HG03460 (cell line): ENCODE results near the gene CAMK2G.
A peak's percentile ranks its signal among the peaks of the same experiment; 100 is the strongest.

Experiments used
- ATAC-seq: cut with Tn5 transposase; IDR thresholded peaks from one replicate; pipeline ENCODE4 v1.9.1; 2021; ENCODE audit not compliant: unreplicated experiment

Gene CAMK2G

DNA sequence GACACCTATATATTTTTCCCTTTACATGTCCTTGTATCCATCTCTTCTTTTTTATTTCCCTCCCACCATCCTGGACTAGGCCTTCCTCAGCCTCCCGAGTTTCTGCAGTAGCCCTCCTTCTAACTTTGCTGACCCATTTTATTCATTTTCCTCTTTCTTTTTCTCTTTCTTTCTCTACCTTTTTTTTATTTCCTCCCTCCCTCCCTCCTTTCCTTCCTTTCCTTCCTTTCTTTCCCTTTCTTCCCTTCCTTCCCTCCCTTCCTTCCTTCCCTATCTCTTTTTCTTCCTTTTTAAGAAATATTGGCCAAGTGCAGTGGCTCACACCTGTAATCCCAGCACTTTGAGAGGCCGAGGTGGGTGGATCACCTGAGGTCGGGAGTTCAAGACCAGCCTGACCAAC is 9.7 kb upstream of the CAMK2G start:
- no peak for ATAC-seq

DNA sequence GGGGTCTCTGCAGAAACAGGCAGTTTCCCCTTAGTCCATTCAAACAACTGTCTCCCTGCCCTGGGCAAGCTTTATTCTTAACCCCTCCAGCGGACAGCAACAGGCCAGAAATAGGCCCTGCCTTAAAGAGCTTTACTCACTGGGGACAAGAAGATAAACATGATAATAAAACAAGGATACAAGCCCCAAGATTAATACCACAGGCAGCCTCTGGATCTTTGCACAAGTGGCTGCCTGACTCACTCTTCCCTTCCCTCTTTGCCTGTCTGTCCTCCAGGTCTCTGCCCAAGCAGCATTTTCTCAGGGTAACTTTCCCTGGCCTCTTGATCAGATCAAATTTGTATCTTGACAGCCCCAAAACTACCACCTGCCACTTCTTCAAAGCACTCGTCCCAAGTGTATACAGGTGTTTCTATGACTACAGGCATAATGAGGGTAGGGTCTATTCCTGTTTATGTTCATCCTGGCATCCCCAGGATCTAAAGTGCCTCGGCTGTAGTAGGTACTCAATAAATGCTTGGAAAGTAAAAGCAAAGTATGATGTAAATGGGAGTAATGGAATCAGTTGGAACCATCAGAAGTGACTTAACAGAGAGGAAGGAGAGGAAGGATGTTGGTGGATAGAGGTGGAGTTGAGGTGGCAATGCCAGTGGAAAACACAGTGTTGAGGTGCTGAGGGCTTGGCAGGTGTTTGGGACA is 7.0 kb upstream of the CAMK2G start:
- ATAC-seq: no peak

DNA sequence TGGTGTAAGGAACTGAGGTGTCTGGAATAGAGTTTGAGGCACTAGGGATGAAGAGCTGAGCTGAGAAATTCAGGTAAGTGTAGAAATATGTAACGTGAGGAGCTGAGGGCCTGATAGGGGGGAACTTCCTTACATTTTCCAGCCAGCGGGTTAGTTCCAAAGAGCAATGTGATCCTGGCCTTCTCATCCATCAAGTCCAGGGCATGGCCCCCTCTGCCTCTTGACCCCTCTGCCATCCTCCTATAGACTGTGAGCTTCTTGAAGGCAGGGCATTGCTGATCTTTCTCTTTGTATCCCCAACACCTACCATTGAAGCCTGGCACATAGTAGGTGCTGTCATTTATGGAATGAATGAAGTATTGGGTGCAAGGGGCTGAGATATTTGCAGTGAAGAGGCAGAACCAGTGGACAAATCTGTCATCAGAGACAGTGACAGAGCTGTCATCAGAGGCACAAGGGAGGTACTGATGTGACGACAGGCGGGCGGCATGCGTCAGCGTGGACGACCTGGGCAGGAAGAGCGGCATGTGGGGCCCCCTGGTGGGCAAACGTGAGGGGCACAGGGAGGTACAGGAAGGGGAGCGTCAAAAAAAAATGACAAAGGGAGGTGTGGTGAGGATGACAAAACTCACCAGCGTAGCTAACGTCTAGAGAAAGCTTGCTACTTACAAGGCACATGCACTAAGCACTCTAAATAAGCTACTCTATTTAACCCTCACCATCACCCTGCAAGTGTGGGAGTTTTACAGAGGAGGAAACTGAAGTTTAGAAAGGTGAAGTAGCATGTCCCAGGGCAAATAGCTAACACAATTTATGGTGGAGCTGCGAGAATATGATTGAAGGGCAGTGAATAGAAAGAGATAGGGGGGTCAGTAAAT is 5.2 kb upstream of the CAMK2G start:
- peak; percentile 78 for ATAC-seq

DNA sequence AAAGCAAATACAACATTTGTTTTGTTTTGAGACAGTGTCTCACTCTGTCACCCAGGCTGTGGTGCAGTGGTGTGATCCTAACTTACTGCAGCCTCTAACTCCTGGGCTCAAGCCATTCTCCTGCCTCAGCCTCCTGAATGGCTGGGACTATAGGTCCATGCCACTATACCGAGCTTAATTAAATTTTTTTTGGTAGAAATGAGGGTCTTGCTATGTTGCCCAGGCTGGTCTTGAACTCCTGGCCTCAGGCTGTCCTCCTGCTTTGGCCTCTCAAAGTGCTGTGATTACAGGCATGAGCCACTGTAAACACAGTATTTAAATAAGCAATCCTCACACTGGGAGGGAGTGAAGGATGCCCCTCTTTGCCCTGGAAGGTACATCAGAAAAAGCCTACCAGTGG is 4.0 kb upstream of the CAMK2G start:
- no peak for ATAC-seq

DNA sequence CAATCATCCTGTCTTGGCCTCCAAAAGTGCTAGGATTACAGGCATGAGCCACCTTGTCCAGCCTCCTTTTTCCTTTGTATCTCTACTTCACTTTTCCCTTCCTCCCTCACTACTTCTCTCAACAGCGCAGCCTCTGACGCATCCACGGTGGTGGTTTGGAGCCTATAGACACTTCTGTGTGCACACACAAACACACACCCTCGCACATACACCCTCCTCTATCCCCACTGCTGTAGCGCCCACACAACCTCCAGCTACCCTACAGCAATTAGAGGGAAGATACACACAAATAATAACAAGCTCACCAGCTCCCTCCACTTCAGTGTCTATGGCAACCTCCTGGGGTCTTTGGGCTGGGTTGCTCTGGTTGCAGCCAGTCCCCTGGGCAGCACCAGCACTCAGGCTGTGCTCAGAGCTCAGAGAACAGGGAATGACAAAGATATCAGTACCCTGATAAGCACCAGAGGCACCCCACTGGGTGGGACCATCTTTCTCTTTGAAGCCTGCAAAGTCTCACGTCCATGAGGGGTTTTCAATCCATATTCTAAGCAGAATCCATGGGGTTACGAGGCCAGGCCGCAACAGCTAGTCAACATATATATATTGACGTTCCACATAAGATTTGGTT is 3.3 kb upstream of the CAMK2G start:
- no peak for ATAC-seq

DNA sequence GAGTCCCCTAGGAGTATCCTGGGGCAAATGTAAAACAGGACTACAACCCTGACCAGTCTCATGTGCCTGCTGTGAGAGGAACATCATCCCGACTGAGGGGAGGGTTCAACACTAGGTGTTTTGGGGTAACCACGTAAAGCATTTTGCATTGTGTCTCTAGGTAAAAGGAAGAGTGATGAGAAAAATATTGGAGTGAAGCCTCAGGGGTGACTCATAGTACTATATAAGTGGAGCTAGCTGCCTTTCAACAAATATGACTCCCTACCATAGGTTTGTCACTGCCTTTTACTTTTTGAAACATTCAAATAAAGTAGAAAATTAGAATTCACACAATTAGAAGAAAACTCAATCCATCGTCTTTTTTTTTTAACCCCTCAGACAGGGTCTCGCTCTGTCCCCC is 2.6 kb upstream of the CAMK2G start:
- no peak for ATAC-seq

DNA sequence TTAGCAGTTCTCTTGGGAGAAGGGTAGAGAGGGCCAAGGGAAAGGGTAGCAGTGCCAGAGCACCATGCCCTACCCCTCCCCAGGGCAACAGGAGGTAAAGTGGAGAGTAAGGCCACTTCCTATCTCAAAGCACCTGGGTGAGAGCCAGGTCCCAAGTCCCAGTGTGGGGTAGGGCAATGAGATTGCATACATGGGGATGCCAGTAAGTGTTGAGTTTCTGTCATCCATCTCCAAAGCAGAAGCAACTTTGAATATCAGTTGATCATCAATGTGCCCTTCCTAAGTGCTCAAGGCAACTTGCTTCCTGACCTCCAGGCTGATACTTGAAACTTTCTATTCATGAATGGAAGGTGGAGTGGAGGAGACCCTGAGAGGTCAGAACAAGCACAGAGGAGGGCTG is 2.2 kb upstream of the CAMK2G start:
- no peak for ATAC-seq

DNA sequence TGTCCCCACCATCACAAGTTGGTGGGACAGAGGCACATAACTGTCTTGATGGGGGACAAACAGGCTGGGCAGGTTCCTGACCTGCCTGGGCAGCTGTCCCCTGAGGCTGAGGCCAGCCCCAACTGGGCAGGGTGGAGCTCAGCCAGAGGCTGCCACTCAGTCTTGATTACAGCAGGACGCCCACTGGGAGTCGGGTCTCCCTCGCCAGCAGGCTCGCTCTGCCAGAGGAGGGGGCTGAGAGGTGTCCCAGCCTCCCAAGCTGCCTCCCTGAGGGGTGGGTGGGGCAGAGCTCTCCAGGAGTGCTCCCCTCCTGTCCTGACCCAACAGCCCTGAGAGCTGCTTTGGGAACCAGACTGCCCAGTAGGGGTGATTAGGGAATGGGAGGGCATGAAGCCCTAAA is 1.8 kb upstream of the CAMK2G start:
- ATAC-seq: no peak

DNA sequence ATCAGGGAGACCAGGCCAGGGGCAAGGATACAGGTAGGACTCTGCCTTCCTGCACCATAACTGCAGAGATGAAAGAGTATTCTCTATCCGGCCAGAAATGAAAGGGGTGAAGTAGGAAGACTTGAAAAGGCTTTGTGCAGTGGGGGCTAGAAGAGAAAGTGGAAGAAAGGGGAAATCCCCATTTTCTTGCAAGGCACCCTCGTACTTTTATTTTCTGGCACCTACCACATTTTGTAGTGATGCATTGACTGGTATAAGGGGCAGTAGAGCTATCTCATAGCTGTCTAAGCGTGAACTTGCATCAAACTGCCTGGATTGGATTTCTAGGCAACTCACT is 752 bp upstream of the CAMK2G start:
- ATAC-seq: peak; percentile 18

DNA sequence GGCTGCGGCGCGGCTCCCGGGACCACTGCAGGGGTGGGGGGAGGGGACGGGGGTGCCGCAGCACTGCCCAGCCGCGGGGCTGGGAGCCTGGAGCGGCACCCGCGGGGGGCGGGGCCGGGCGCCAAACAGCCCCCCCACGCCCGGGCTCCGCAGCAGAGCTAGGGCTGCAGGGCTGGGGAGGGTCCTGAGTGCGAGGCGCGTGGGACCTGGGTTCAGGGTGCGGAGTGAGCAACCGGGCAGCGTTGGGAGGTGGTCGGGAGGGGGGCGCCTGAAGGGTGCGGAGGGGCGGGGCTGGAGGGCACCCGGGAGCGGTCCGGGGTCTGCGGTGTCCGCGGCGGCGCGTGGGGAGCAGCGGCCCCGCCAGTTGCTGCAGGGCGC is 528 bp downstream of the CAMK2G start:
- no peak for ATAC-seq

DNA sequence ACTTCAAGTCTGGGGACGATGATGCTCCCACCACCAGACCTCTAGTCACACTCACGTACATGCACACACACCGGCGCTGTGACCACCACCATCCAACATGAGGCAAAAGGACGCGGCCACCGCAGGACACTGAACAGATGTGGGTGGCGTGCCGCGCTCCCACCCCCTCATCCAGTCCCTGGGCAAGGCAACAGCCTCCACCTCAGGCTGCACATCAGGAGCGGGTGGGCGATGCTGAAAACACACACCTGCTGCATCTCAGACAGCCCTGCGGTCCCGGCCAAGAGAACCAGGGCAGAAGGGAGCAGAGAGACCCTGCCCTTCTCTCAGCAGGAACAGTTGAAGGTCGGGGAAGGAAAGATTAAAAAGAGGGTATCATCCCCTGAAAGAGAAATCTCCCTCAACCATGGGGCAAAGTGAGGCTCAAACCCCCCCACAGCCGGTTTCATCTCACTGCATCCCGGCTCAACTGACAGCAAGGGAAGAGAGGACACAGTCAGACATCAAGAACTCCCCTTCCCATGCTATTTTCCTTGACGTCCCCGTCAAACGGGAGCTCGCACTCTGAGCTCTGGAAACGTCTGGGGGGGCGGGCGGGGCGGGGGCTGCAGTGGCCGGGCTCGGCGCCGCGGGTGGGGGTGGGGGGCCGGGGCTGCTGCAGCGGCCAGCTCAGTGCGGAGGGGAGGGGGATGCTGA is 1.1 kb downstream of the CAMK2G start:
- ATAC-seq: no peak

DNA sequence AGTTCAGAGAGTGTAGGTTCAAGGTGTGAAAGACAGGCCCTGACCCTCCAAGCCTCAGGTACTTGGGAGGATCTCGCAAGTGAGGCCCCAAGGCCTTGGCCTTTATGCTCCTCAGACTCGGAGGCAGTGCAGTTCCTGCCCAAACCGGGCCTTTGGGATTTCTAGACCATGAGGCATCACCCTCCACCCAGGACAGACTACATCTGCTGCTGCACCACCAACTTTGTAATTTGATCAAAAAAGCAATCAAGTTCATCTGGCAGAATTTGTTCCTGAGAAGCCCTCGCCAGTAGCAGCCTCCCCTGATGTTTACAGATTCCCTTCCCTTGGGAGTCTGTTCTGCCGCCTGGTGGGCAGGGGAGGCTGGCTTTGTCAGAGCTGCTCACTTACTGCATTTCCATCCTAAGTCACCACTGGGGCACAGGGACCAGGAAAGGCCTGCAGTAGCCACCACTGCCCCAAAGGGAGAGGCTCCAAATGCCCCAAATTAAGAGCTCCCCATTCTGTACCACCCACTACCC is 2.1 kb downstream of the CAMK2G start:
- ATAC-seq: no peak

DNA sequence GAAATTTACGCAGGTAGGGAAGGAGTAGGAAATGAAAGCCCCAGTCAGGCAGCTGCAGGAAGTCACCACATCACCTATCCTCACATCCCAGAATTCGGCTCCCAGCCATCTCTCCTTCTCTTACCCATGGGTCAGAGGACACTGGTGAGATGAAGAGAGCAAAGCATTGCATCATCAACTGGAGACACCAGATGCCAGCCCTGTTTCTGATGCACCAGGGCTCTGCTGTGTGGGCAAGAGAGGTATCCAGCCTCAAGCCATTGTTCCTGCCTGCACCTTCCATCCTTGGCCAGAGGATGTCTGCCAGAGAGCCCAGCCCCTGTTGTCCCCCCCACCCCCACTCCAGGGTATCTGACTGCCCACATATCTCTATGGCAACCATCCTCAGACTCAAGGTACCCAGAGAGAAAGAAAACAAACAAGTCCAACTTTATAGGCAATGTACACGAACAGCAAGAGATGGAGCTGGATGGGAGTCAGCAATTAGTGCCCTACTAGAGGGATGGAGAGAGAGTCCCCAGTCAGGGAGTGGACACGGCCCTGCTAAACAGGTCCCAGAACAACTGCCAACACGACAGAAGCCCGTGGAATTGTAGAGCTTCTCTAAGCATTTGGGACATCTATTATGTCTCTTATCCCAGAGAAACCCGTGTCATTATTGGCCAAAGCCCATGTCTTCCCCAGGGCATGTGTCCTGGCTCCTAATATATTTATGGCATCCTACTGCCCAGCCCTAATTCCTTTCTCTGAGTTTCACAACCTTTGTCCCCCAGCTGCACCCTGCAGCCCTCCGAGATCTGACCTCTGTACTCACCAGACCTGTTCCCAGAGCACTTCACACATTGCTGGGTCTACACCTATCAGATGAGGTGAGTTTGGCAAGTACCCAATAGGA is 2.8 kb downstream of the CAMK2G start:
- no peak for ATAC-seq

DNA sequence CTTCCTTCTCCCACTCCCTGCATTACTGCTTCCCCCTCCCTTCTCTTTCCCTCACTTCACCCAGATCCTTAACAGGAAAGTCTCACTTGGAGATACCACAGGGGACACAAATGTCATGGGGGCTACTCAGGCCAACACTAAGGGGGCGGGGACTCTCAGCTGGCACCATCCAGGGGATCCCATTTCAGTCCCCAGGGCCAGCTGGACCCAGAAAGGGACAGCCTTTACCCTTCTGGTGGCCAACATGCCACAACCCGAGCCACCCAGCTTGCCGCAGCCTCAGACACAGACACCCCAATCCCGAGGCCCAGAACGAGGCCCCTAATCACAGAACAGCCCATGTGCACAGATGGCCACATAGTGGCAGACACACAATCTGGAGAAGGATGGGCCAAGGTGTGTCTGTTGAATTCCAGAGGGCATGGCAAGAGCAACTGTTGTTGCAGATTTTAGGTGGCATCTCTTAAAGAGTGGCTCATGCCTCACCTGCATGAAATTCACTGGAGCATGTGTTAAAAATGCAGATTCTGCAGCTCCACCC is 5.6 kb downstream of the CAMK2G start:
- no peak for ATAC-seq

DNA sequence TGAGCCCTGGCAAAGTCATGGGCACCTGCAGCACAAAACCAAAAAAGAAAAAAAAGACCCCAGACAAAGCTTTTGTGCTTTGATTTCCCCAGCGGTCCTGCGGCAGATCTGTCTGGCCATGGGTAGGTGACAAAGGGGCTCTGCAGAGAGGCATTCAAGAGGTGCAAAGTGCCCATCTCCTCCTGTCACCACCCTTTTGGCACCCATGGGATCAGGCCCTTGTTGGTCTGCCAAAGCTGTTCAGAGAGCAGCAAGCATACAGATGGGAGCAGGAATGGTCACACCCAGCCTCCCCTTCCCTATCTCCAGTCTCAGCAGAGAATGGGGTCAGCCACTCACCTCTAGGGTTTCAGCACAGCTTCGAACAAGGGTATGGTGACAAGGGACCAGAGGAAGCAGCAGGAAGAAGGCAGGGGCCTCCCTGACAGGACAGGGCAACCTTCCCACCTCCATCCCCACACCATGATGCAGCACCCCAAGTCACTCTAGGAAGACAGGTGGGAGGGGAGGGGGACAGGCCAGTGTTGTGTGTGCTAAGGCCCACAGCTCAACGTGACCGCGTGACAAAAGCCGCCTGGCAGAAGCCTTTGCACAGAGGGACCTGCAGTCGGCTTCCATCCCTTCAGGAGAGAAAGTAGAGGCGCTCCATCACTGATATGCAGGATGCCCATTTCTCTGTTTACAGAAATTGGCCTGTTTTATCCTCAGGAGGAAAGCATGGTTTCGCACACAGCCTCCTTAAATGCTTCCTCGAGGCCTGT is 6.3 kb downstream of the CAMK2G start:
- no peak for ATAC-seq

DNA sequence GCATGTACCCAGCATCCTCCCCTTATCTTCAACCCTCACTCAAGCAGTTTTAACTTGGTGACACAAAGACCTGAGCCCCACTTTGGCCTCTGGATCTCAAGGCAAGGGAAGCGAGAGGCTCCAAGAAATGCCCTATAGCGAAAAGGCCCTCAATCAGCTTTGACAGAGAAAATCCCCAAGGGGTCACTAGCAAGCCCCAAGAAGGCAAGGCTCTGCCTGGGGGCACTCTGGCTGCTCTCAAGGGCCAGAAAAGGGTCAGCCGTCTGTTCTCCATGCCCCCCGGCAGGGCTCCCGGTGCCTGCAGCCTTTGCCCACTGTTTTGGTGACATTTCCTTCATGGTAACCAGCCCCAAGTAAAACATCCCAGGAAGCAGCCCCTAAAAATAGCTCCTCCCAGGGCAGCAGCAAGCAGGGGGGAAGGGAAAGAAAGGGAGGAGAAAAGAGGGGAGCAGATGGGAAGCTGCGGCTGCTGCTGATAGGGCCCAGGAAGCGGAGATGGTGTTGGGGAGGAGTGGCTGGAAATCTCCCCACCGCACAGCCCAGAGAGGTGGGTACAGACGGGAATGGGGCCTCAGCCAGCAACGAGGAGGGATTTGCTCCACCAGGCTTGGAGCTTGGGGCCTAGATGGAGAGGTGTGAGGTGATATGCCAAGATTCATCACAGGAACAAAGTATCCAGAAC is 7.1 kb downstream of the CAMK2G start:
- ATAC-seq: no peak

DNA sequence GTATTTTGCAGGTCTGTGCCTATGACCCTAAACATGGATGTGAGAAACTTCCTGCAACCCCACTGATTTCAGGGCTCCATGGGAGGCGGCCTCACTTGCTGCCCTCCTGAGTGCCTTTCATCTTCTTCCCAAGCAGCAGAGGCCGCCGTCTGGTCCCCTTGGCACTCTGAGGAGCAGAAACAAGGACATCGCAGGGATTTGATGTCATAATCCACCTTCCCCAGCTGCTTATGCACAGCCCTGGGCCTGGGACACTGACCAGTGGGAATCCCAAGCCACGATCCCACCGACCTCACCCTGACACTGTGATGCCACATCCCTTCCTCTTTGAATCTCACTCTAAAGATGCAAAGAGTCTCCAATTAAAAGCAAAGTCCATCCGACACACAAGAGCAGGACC is 7.7 kb downstream of the CAMK2G start:
- no peak for ATAC-seq

DNA sequence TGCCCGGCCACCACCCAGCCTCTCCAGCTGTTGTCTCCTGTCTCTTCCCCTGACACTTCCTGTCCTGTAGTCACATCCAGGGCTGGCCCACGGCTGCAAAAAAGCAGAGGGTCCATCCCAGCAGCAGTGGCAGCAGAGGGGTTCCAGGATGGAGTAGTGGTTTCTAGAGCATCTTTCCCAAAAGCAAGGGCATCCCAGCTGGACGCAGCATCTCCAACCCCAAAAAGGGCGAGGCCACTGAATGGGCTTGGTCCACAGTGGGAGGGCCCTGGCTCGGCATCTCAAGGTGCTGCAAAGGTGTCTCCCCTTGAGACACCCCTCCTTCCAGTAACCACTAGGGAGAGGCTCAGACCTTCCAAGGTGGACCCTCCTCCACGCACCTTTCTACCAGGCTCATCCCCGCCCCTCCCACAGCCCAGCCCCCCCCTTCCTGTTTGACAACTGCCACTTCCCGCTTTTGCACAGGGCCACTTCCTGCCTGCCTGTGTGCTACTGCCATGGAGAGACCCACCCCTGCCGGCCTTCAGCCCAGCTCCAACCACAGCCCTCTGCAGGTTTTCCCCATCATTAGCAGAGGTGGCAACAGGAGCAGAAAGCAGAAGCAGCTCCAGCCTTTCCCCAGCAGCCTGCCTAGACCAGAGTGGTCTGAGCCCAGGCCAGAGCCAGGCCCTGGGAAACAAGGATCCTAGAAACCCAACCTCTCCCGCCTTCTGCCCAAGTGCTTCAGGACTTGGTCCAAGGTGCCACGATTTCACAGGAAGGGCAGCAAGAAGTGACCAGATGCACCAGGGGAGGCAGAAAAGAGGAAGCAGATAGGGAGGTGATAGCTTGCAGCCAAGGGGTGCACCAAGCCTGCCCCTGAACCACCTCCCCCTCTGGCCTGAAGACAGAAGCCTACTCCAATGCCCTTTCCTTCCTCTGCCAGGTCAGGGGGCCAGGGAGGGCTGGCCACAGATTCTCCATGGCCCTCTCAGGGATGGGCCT is 8.6 kb downstream of the CAMK2G start:
- ATAC-seq: peak; percentile 82
